ENCODE results near the gene PRKCE. TPM values are rescaled to one million over a fixed set of nuclear protein-coding genes. Genes with fewer than 3 reads are reported as not detected.

The PRKCE gene
- total RNA-seq, 2 experiments from 2014 or later: 13.1 to 15.4 TPM

GRCh38 chr2:45745231-45745630 is 93.8 kb downstream of the PRKCE start:
- DNase-seq: no peak
- Mint-ChIP-seq H3K4me1 (peaks cover 2% of the 10 kb centered on the region), H3K9me3 (peaks cover 10% of the 10 kb centered on the region), H3K36me3 (ENCODE audit: low read depth) (peaks cover 4% of the 10 kb centered on the region), H3K27ac (no peak overlapping the region), H3K4me3 (no peak overlapping the region), H3K27me3 (no peaks in the 10 kb centered on the region)
- ChIA-PET POLR2A (no interaction called here), CTCF (no interaction called here)

- POLR2A ChIA-PET: no interaction called here
- H3K4me3 Mint-ChIP-seq: no peak overlapping the region
- peaks cover 4% of the 10 kb centered on the region for H3K4me1 Mint-ChIP-seq
Observed at GRCh38 chr2:45746888-45747287, 95.4 kb downstream of the PRKCE start.

GRCh38 chr2:45747363-45747762 is 95.9 kb downstream of the PRKCE start:
- H3K27me3 Mint-ChIP-seq: no peaks in the 10 kb centered on the region
- no peak overlapping the region for H3K4me3 Mint-ChIP-seq
- peaks cover 4% of the 10 kb centered on the region for H3K36me3 Mint-ChIP-seq (ENCODE audit: low read depth)
- no peak overlapping the region for H3K27ac Mint-ChIP-seq
- H3K9me3 Mint-ChIP-seq: peaks cover 10% of the 10 kb centered on the region
- CTCF ChIA-PET: interaction anchor here (1.1 kb wide), 1 partner anchor 102 kb away, joined by 3 read pairs; no protein-coding TSS in a partner anchor
- no peak for DNase-seq
- peaks cover 4% of the 10 kb centered on the region for H3K4me1 Mint-ChIP-seq
- POLR2A ChIA-PET: no interaction called here

More at GRCh38 chr2:45746888-45747287, 95.4 kb downstream of the PRKCE start:
- H3K27me3 Mint-ChIP-seq: no peaks in the 10 kb centered on the region
- no peak overlapping the region for H3K27ac Mint-ChIP-seq
- DNase-seq: no peak
- CTCF ChIA-PET: interaction anchor here (1.1 kb wide), 1 partner anchor 101 kb away, joined by 3 read pairs; no protein-coding TSS in a partner anchor
- H3K36me3 Mint-ChIP-seq (ENCODE audit: low read depth): peaks cover 4% of the 10 kb centered on the region
- peaks cover 10% of the 10 kb centered on the region for H3K9me3 Mint-ChIP-seq

- Mint-ChIP-seq H3K4me3 (no peak overlapping the region), H3K9me3 (peaks cover 10% of the 10 kb centered on the region), H3K27me3 (no peaks in the 10 kb centered on the region), H3K36me3 (ENCODE audit: low read depth) (peaks cover 4% of the 10 kb centered on the region), H3K4me1 (peaks cover 4% of the 10 kb centered on the region), H3K27ac (no peak overlapping the region)
- DNase-seq: no peak
- ChIA-PET POLR2A (no interaction called here), CTCF (no interaction called here)
Observed at GRCh38 chr2:45748239-45748638, 96.8 kb downstream of the PRKCE start.

- Mint-ChIP-seq H3K27me3 (no peaks in the 10 kb centered on the region), H3K4me3 (no peak overlapping the region), H3K4me1 (peaks cover 4% of the 10 kb centered on the region), H3K36me3 (ENCODE audit: low read depth) (peaks cover 4% of the 10 kb centered on the region), H3K27ac (no peak overlapping the region), H3K9me3 (peaks cover 10% of the 10 kb centered on the region)
- ChIA-PET CTCF (no interaction called here), POLR2A (no interaction called here)
- no peak for DNase-seq
Observed at GRCh38 chr2:45750001-45750400, 98.5 kb downstream of the PRKCE start.

GRCh38 chr2:45750484-45750883 is 99.0 kb downstream of the PRKCE start:
- H3K4me3 Mint-ChIP-seq: no peak overlapping the region
- no peak overlapping the region for H3K27ac Mint-ChIP-seq
- peaks cover 4% of the 10 kb centered on the region for H3K36me3 Mint-ChIP-seq (ENCODE audit: low read depth)
- no peaks in the 10 kb centered on the region for H3K27me3 Mint-ChIP-seq
- CTCF ChIA-PET: no interaction called here
- peaks cover 4% of the 10 kb centered on the region for H3K4me1 Mint-ChIP-seq
- H3K9me3 Mint-ChIP-seq: peaks cover 10% of the 10 kb centered on the region
- POLR2A ChIA-PET: no interaction called here
- no peak for DNase-seq

GRCh38 chr2:45753381-45753780 is 101.9 kb downstream of the PRKCE start:
- Mint-ChIP-seq H3K27ac (no peak overlapping the region), H3K27me3 (no peaks in the 10 kb centered on the region), H3K9me3 (no peaks in the 10 kb centered on the region), H3K4me1 (peaks cover 4% of the 10 kb centered on the region), H3K36me3 (ENCODE audit: low read depth) (no peaks in the 10 kb centered on the region), H3K4me3 (no peak overlapping the region)
- POLR2A ChIA-PET: interaction anchor here (0.7 kb wide), 1 partner anchor 9 kb away, joined by 3 read pairs; no protein-coding TSS in a partner anchor
- no peak for DNase-seq
- CTCF ChIA-PET: interaction anchor here (1.9 kb wide), 1 partner anchor 9 kb away, joined by 5 read pairs; no protein-coding TSS in a partner anchor

GRCh38 chr2:45754131-45755010 is 102.9 kb downstream of the PRKCE start:
- no peak overlapping the region for H3K4me3 Mint-ChIP-seq
- H3K4me1 Mint-ChIP-seq: peaks cover 4% of the 10 kb centered on the region
- no peak overlapping the region for H3K27ac Mint-ChIP-seq
- ChIA-PET CTCF (interaction anchor here (0.8 to 1.9 kb wide), 2 partner anchors 8 to 98 kb away, joined by 3 to 5 read pairs; no protein-coding TSS in a partner anchor), POLR2A (no interaction called here)
- DNase-seq: no peak
- H3K9me3 Mint-ChIP-seq: no peaks in the 10 kb centered on the region
- H3K27me3 Mint-ChIP-seq: no peaks in the 10 kb centered on the region
- H3K36me3 Mint-ChIP-seq (ENCODE audit: low read depth): no peaks in the 10 kb centered on the region

DNA sequence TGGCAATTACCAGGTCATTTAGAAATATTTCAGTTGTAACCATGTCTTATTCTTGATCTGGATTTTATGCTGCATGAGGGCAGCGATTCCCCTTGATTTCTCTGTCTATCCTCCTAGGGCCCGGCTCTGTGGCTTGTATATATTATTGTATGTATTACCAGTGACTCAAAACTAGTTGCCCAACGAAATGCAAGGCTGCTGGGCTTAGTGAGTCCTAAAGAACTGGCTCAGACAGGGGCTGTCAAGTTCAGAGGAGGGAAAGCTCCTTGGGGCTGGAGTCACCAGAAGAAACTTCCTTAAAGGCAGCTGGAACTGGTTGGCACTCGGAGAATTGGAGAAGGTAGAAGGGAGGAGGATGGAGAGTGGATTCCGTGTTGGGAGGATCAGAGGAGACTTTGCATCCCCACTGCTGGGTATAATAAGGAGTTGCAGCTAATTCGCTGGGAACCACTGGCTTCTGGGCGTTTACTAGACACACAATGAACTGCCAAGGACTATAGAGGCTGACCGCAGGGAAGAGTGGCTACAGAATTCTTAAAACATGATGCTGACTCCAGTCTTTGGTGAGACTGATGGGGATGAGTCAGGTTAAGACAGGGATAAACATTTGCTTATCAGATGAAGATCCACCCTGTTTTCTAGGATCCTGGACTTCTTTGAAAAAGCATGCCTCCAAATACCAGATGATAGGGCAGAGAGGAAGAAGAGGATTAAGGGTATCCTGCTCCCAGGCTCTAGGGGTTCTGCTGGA is 104.3 kb downstream of the PRKCE start:
- Mint-ChIP-seq H3K4me3 (no peak overlapping the region), H3K27ac (no peak overlapping the region), H3K4me1 (peaks cover 2% of the 10 kb centered on the region), H3K27me3 (no peaks in the 10 kb centered on the region), H3K36me3 (ENCODE audit: low read depth) (no peaks in the 10 kb centered on the region), H3K9me3 (no peaks in the 10 kb centered on the region)
- CTCF ChIA-PET: no interaction called here
- DNase-seq: no peak
- POLR2A ChIA-PET: no interaction called here

- ChIA-PET POLR2A (no interaction called here), CTCF (interaction anchor here (1.1 kb wide), 1 partner anchor 13 kb away, joined by 3 read pairs; no protein-coding TSS in a partner anchor)
- no peaks in the 10 kb centered on the region for H3K27me3 Mint-ChIP-seq
- H3K4me1 Mint-ChIP-seq: no peaks in the 10 kb centered on the region
- no peak overlapping the region for H3K27ac Mint-ChIP-seq
- H3K9me3 Mint-ChIP-seq: no peaks in the 10 kb centered on the region
- H3K36me3 Mint-ChIP-seq (ENCODE audit: low read depth): no peaks in the 10 kb centered on the region
- H3K4me3 Mint-ChIP-seq: no peak overlapping the region
- no peak for DNase-seq
Observed at GRCh38 chr2:45758018-45758417, 106.5 kb downstream of the PRKCE start.

GRCh38 chr2:45759310-45759851 is 107.9 kb downstream of the PRKCE start:
- Mint-ChIP-seq H3K27me3 (no peaks in the 10 kb centered on the region), H3K4me1 (no peaks in the 10 kb centered on the region), H3K4me3 (no peak overlapping the region), H3K36me3 (ENCODE audit: low read depth) (no peaks in the 10 kb centered on the region), H3K9me3 (no peaks in the 10 kb centered on the region), H3K27ac (no peak overlapping the region)
- ChIA-PET POLR2A (no interaction called here), CTCF (interaction anchor here (1.0 kb wide), 1 partner anchor 11 kb away, joined by 3 read pairs; no protein-coding TSS in a partner anchor)
- DNase-seq: no peak

GRCh38 chr2:45761635-45762034 is 110.2 kb downstream of the PRKCE start:
- no peak for DNase-seq
- Mint-ChIP-seq H3K36me3 (ENCODE audit: low read depth) (no peaks in the 10 kb centered on the region), H3K9me3 (no peaks in the 10 kb centered on the region), H3K4me3 (no peak overlapping the region), H3K27ac (no peak overlapping the region), H3K27me3 (no peaks in the 10 kb centered on the region), H3K4me1 (no peaks in the 10 kb centered on the region)
- CTCF ChIA-PET: interaction anchor here (1.5 to 2.0 kb wide), 2 partner anchors 8 to 17 kb away, joined by 5 to 6 read pairs; no protein-coding TSS in a partner anchor
- POLR2A ChIA-PET: interaction anchor here (0.6 kb wide), 1 partner anchor 8 kb away, joined by 3 read pairs; no protein-coding TSS in a partner anchor

GRCh38 chr2:45763255-45763654 is 111.8 kb downstream of the PRKCE start:
- CTCF ChIA-PET: interaction anchor here (1.5 kb wide), 1 partner anchor 10 kb away, joined by 5 read pairs; no protein-coding TSS in a partner anchor
- H3K27me3 Mint-ChIP-seq: no peaks in the 10 kb centered on the region
- H3K9me3 Mint-ChIP-seq: no peaks in the 10 kb centered on the region
- POLR2A ChIA-PET: no interaction called here
- DNase-seq: no peak
- no peak overlapping the region for H3K4me3 Mint-ChIP-seq
- no peaks in the 10 kb centered on the region for H3K4me1 Mint-ChIP-seq
- no peaks in the 10 kb centered on the region for H3K36me3 Mint-ChIP-seq (ENCODE audit: low read depth)
- H3K27ac Mint-ChIP-seq: no peak overlapping the region

Data from activated CD4-positive, alpha-beta T cell treated with anti-CD3 and anti-CD28 coated beads, Interleukin-2, amount 10 ng/mL, durations not matched to agents 7 days and 5 days (primary cell).